ENCODE measurements around the gene CPZ. TPM values are rescaled to one million over a fixed set of nuclear protein-coding genes. Genes with fewer than 3 reads are reported as not detected.

Gene CPZ
- total RNA-seq, 4 donors from 2014 or later, result 2.3 to 7.5 (median 3.2) TPM; not detected in 1

- no peak overlapping the region for H3K27ac ChIP-seq
- H3K4me3 ChIP-seq, result no peak overlapping the region
- peaks cover 0 to 24% (median 0%) of the 10 kb centered on the region in 3 donors for H3K9me3 ChIP-seq
- H3K27me3 ChIP-seq, result peaks cover 81% of the 10 kb centered on the region
- no peaks in the 10 kb centered on the region for H3K4me1 ChIP-seq
- H3K36me3 ChIP-seq, result no peaks in the 10 kb centered on the region
- 77 to 100% methylated on average over 2 to 9 of the region's 25 CpGs for WGBS, 2 donors (ENCODE audit: low coverage in 1 of 2)
- TF ChIP-seq POLR2A (IDR thresholded peaks at IDR 0.05) (no peak), EP300 (IDR thresholded peaks at IDR 0.05) (no peak), CTCF (IDR thresholded peaks at IDR 0.05) (no peak), POLR2AphosphoS5 (IDR thresholded peaks at IDR 0.05) (no peak)
- no peak for ATAC-seq
Measured at GRCh38 chr4:8655411-8656184, 63.0 kb downstream of the CPZ start.

- ATAC-seq, result no peak
- WGBS, 2 donors (ENCODE audit: low coverage in 1 of 2), result 84 to 93% methylated on average over 3 to 10 of the region's 11 CpGs
- Histone ChIP-seq H3K27me3 (peaks cover 81% of the 10 kb centered on the region), H3K4me1 (no peaks in the 10 kb centered on the region), H3K36me3 (no peaks in the 10 kb centered on the region), H3K27ac (no peak overlapping the region), H3K4me3 (no peak overlapping the region), H3K9me3 (peaks cover 0 to 24% (median 0%) of the 10 kb centered on the region in 3 donors)
- TF ChIP-seq POLR2A (IDR thresholded peaks at IDR 0.05), result no peak
- TF ChIP-seq EP300 (IDR thresholded peaks at IDR 0.05), result no peak
- no peak for TF ChIP-seq POLR2AphosphoS5 (IDR thresholded peaks at IDR 0.05)
- no peak for TF ChIP-seq CTCF (IDR thresholded peaks at IDR 0.05)
Measured at GRCh38 chr4:8656185-8656517, 63.6 kb downstream of the CPZ start.

GRCh38 chr4:8656711-8657380, 64.3 kb downstream of the CPZ start:
- Histone ChIP-seq H3K9me3 (peaks cover 0 to 24% (median 0%) of the 10 kb centered on the region in 3 donors), H3K27ac (no peak overlapping the region), H3K4me1 (no peaks in the 10 kb centered on the region), H3K36me3 (no peaks in the 10 kb centered on the region), H3K27me3 (peaks cover 76% of the 10 kb centered on the region), H3K4me3 (no peak overlapping the region)
- no peak for TF ChIP-seq POLR2AphosphoS5 (IDR thresholded peaks at IDR 0.05)
- TF ChIP-seq POLR2A (IDR thresholded peaks at IDR 0.05), result no peak
- no peak for TF ChIP-seq CTCF (IDR thresholded peaks at IDR 0.05)
- no peak for TF ChIP-seq EP300 (IDR thresholded peaks at IDR 0.05)
- no peak for ATAC-seq
- WGBS, 2 donors (ENCODE audit: low coverage in 1 of 2), result 40 to 78% methylated on average over 1 to 3 of the region's 17 CpGs

- peaks cover 70% of the 10 kb centered on the region for H3K27me3 ChIP-seq
- no peak overlapping the region for H3K4me3 ChIP-seq
- no peak overlapping the region for H3K27ac ChIP-seq
- TF ChIP-seq POLR2A (IDR thresholded peaks at IDR 0.05), result no peak
- TF ChIP-seq POLR2AphosphoS5 (IDR thresholded peaks at IDR 0.05), result no peak
- TF ChIP-seq EP300 (IDR thresholded peaks at IDR 0.05), result no peak
- TF ChIP-seq CTCF (IDR thresholded peaks at IDR 0.05), result no peak
- no peak for ATAC-seq
- no peaks in the 10 kb centered on the region for H3K36me3 ChIP-seq
- WGBS, 2 donors (ENCODE audit: low coverage in 1 of 2), result 65 to 83% methylated on average over 1 to 7 of the region's 11 CpGs
- peaks cover 0 to 24% (median 0%) of the 10 kb centered on the region in 3 donors for H3K9me3 ChIP-seq
- no peaks in the 10 kb centered on the region for H3K4me1 ChIP-seq
Measured at GRCh38 chr4:8657381-8658088, 65.0 kb downstream of the CPZ start.

Data from gastroesophageal sphincter (tissue), 4 donors.